Sigmoid colon (tissue), 7 donors: ENCODE results near the gene HDAC8. TPM values are rescaled to one million over a fixed set of nuclear protein-coding genes. Genes with fewer than 3 reads are reported as not detected.

Experiments used
- DNase-seq: peaks from one replicate; pipeline ENCODE4 v3.0.0-alpha.2; 2019
- H3K27ac ChIP-seq, 4 donors: fragments of 200-600 bp; sonication (generic); one replicate each; pipeline ENCODE4 v1.5.1; 2016 to 2019; ENCODE audit warnings: mild to moderate bottlenecking in 1 of 4
- H3K27me3 ChIP-seq, 3 donors: fragments of 200-600 bp; sonication (generic); one replicate each; pipeline ENCODE4 v1.5.1; 2019; ENCODE audit warnings: mild to moderate bottlenecking in 1 of 3
- H3K36me3 ChIP-seq, 4 donors: fragments of 200-600 bp; sonication (generic); one replicate each; pipeline ENCODE4 v1.5.1; 2016 to 2019
- H3K4me1 ChIP-seq, 4 donors: fragments of 200-600 bp; sonication (generic); one replicate each; pipeline ENCODE4 v1.5.1; 2017 to 2019
- H3K4me3 ChIP-seq, 4 donors: fragments of 200-600 bp; sonication (generic); one replicate each; pipeline ENCODE4 v1.5.1; 2017 to 2019; ENCODE audit warnings: mild to moderate bottlenecking in 2 of 4, moderate library complexity in 1 of 4
- H3K9me3 ChIP-seq, 4 donors: fragments of 200-600 bp in 3 of 4; sonication (generic) in 3 of 4; one replicate each; pipeline versions ENCODE4 v1.5.1 to v1.6.1; 2013 to 2019
- EP300 ChIP-seq, 4 donors: sonication (generic); formaldehyde crosslinking; IDR thresholded peaks; one replicate each; pipeline ENCODE4 v1.6.1; 2017; ENCODE audit warnings: antibody characterized with exemption in 4 of 4
- POLR2A ChIP-seq, 2 donors: fragments of 450-650 bp; IDR thresholded peaks; one replicate each; pipeline ENCODE4 v1.6.1; 2016; ENCODE audit warnings: antibody characterized with exemption in 2 of 2, mild to moderate bottlenecking in 2 of 2, moderate library complexity in 2 of 2
- POLR2AphosphoS5 ChIP-seq, 4 donors: sonication (generic); formaldehyde crosslinking; IDR thresholded peaks; one replicate each; pipeline ENCODE4 v1.6.1; 2017; ENCODE audit warnings: antibody characterized with exemption in 4 of 4
- WGBS, 2 donors: extraction: QIAGEN DNeasy Blood & Tissue Kit; methylation state at CpG; one replicate each; pipeline ENCODE4 v1.1.7; 2013; 5-methylcytosine and 5-hydroxymethylcytosine counted together
- intact Hi-C: fragments of 100-400 bp; cut with DNase I; formaldehyde crosslinking; loops from one replicate; pipeline ENCODE4 v1.15.1; 2023
- polyA plus RNA-seq, 3 donors: library from polyadenylated mRNA; stranded (reverse); fragments of 200-250 nt; gene quantifications; one replicate each; pipeline ENCODE4 v1.2.3, GENCODE V29; 2013
- total RNA-seq, 4 donors: library from RNA; depleted of rRNA; stranded (reverse); fragments of >200 nt; gene quantifications; one replicate each; pipeline ENCODE4 v1.1.0, GENCODE V29; 2016
- TF ChIP-seq, protein P1 (sequence below), 4 experiments: fragments of 450-650 bp in 3 of 4; fragments of 200-600 bp in 1 of 4; IDR thresholded peaks; one replicate each; pipeline ENCODE4 v1.5.1; 2016 to 2019; ENCODE audit warnings: antibody characterized with exemption in 4 of 4, mild to moderate bottlenecking in 3 of 4, moderate library complexity in 2 of 4
- donor health status: healthy with polysubstance abuse.
- donor health status: Bipolar disorder and iron deficiency.
- donor health status: healthy.

Gene HDAC8
- total and polyA plus RNA-seq, 7 donors, result 13.2 to 44.0 (median 30.4) TPM

DNA sequence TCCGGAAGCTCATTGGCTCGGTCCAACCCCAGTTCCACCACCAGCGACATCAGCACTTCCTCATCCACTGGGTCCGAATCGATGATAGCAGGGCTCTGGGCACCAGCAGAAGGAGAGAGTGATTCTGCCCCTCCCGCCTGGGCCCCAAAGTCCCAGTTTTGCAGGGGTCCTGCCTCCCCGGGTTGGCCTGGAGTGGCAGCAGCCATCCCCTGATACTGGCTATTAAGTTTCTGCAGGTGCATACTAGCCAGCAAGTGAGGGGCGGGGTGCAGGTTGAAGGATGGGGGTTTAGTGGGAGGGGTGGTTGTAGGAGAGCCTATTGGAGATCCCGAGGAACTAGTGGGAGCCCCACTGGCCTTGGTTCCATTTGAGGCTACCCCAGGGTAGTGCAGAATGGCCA lies 270.9 kb downstream of the HDAC8 start:
- no peak for TF ChIP-seq POLR2A (IDR thresholded peaks at IDR 0.05)
- 92 to 97% methylated on average over 9 of the region's 9 CpGs for WGBS, 2 donors
- no peak for DNase-seq
- Histone ChIP-seq H3K4me3 (no peak overlapping the region), H3K27ac (no peak overlapping the region), H3K36me3 (no peaks in the 10 kb centered on the region), H3K27me3 (peaks cover 0 to 29% (median 24%) of the 10 kb centered on the region in 3 donors), H3K9me3 (no peaks in the 10 kb centered on the region), H3K4me1 (peaks cover 0 to 25% (median 14%) of the 10 kb centered on the region in 4 donors)
- intact Hi-C loops, result loop anchor here (10.0 kb wide), 1 partner anchor 233 kb away; no protein-coding TSS in a partner anchor

DNA sequence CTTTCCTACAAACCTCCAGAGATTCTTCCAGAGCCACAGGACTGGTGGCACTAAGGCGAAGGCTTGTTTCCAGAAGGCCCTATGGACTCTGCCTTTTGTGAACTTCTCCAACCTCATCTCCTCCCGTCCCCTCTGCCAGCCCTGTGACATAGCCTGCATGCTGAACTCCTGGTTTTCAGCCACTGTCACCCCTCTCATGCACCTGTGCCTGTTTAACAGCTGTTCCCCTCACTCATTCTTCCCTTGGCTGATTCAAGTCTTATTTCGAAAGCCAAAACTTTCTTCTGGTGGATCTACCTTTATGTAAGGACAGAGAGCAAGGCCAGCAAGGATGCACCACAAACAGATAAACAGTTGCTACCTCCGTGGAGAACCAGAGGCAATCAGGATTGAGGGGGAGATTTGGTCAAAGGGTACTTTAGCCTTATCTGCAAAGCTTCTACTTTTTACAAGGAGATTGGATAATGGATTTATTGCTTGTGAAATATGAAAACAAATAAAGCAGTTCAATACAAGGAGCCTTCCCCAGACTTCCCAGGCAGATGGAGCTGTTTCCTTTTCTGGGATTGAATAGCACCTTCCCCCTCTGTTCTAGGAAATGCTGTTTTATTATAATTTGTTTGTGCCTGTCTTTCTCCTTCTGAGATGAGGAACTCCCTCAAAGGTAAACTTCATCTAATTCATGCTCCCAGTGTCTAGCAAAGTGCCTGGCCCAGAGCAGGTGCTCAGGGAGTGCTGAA lies 272.6 kb downstream of the HDAC8 start:
- no peaks in the 10 kb centered on the region for H3K36me3 ChIP-seq
- intact Hi-C loops, result loop anchor here (10.0 kb wide), 1 partner anchor 235 kb away; no protein-coding TSS in a partner anchor
- peaks cover 0 to 8% (median 4%) of the 10 kb centered on the region in 4 donors for H3K4me1 ChIP-seq
- TF ChIP-seq POLR2AphosphoS5 (IDR thresholded peaks at IDR 0.05), result no peak
- TF ChIP-seq, protein P1, sequence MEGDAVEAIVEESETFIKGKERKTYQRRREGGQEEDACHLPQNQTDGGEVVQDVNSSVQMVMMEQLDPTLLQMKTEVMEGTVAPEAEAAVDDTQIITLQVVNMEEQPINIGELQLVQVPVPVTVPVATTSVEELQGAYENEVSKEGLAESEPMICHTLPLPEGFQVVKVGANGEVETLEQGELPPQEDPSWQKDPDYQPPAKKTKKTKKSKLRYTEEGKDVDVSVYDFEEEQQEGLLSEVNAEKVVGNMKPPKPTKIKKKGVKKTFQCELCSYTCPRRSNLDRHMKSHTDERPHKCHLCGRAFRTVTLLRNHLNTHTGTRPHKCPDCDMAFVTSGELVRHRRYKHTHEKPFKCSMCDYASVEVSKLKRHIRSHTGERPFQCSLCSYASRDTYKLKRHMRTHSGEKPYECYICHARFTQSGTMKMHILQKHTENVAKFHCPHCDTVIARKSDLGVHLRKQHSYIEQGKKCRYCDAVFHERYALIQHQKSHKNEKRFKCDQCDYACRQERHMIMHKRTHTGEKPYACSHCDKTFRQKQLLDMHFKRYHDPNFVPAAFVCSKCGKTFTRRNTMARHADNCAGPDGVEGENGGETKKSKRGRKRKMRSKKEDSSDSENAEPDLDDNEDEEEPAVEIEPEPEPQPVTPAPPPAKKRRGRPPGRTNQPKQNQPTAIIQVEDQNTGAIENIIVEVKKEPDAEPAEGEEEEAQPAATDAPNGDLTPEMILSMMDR (IDR thresholded peaks at IDR 0.05), result no peak
- no peak for TF ChIP-seq EP300 (IDR thresholded peaks at IDR 0.05)
- TF ChIP-seq POLR2A (IDR thresholded peaks at IDR 0.05), result no peak
- 42 to 73% methylated on average over 4 of the region's 4 CpGs for WGBS, 2 donors
- DNase-seq, result no peak
- no peak overlapping the region for H3K4me3 ChIP-seq
- peaks cover 0 to 16% (median 16%) of the 10 kb centered on the region in 3 donors for H3K27me3 ChIP-seq
- no peaks in the 10 kb centered on the region for H3K9me3 ChIP-seq
- H3K27ac ChIP-seq, result no peak overlapping the region

GRCh38 chrX:72297953-72298730 lies 274.5 kb downstream of the HDAC8 start:
- Histone ChIP-seq H3K4me3 (no peak overlapping the region), H3K4me1 (no peaks in the 10 kb centered on the region), H3K27me3 (peaks cover 0 to 8% (median 2%) of the 10 kb centered on the region in 3 donors), H3K36me3 (no peaks in the 10 kb centered on the region), H3K9me3 (no peaks in the 10 kb centered on the region), H3K27ac (no peak overlapping the region)
- no peak for DNase-seq
- intact Hi-C loops, result no loop called here
- TF ChIP-seq EP300 (IDR thresholded peaks at IDR 0.05) (no peak), POLR2AphosphoS5 (IDR thresholded peaks at IDR 0.05) (no peak), POLR2A (IDR thresholded peaks at IDR 0.05) (no peak)
- TF ChIP-seq, protein P1 (IDR thresholded peaks at IDR 0.05), result no peak
- 60 to 64% methylated on average over 4 of the region's 4 CpGs for WGBS, 2 donors

GRCh38 chrX:72296991-72297390 lies 275.7 kb downstream of the HDAC8 start:
- no peak for DNase-seq
- no peaks in the 10 kb centered on the region for H3K27me3 ChIP-seq
- H3K9me3 ChIP-seq, result no peaks in the 10 kb centered on the region
- intact Hi-C loops, result no loop called here
- TF ChIP-seq POLR2AphosphoS5 (IDR thresholded peaks at IDR 0.05) (no peak), EP300 (IDR thresholded peaks at IDR 0.05) (no peak), POLR2A (IDR thresholded peaks at IDR 0.05) (no peak)
- TF ChIP-seq, protein P1 (IDR thresholded peaks at IDR 0.05), result no peak
- no peaks in the 10 kb centered on the region for H3K36me3 ChIP-seq
- H3K4me1 ChIP-seq, result no peaks in the 10 kb centered on the region
- H3K27ac ChIP-seq, result no peak overlapping the region
- WGBS, 2 donors, result 71 to 91% methylated on average over 1 of the region's 1 CpG
- H3K4me3 ChIP-seq, result no peak overlapping the region

GRCh38 chrX:72295745-72296144 lies 276.9 kb downstream of the HDAC8 start:
- 92% methylated on average over 5 of the region's 5 CpGs for WGBS, 2 donors
- no peak overlapping the region for H3K4me3 ChIP-seq
- H3K27me3 ChIP-seq, result no peaks in the 10 kb centered on the region
- H3K27ac ChIP-seq, result no peak overlapping the region
- H3K4me1 ChIP-seq, result no peaks in the 10 kb centered on the region
- H3K36me3 ChIP-seq, result no peaks in the 10 kb centered on the region
- H3K9me3 ChIP-seq, result no peaks in the 10 kb centered on the region
- intact Hi-C loops, result no loop called here
- no peak for DNase-seq
- TF ChIP-seq, protein P1 (IDR thresholded peaks at IDR 0.05), result no peak
- no peak for TF ChIP-seq POLR2AphosphoS5 (IDR thresholded peaks at IDR 0.05)
- no peak for TF ChIP-seq EP300 (IDR thresholded peaks at IDR 0.05)
- no peak for TF ChIP-seq POLR2A (IDR thresholded peaks at IDR 0.05)
